MV-4-11 (cell line): Measurements from ENCODE around the gene CMPK1.

ENCODE experiments used
- DNase-seq: peaks from one replicate; lab custom pipeline; 2025; lab: John Stamatoyannopoulos, UW

CMPK1 gene

DNA sequence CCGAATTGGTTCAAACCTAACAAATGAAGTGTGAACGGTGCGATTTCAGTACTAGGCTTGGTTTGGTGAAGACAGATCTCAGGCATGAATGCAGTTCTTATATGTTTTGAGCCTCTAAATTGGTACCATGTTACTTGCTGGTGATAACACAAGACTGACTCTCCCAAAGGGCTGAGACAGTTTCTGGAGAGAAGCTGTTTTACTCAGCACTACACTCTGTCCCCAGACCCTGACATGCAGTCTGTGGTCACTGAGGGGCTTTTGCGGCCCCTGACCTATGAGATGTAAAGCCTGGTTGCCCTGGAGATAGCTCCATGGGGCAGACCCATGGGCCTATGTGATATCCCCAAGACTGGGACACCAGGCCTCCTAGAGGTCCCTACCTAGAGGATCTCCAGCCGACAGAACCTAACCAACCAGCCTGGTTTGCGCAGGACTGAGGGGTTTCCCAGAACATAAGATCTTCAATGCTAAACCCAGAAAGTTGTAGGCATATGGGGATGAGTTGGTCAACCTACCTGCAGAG lies 63.1 kb downstream of the CMPK1 start:
- DNase-seq, result no peak

DNA sequence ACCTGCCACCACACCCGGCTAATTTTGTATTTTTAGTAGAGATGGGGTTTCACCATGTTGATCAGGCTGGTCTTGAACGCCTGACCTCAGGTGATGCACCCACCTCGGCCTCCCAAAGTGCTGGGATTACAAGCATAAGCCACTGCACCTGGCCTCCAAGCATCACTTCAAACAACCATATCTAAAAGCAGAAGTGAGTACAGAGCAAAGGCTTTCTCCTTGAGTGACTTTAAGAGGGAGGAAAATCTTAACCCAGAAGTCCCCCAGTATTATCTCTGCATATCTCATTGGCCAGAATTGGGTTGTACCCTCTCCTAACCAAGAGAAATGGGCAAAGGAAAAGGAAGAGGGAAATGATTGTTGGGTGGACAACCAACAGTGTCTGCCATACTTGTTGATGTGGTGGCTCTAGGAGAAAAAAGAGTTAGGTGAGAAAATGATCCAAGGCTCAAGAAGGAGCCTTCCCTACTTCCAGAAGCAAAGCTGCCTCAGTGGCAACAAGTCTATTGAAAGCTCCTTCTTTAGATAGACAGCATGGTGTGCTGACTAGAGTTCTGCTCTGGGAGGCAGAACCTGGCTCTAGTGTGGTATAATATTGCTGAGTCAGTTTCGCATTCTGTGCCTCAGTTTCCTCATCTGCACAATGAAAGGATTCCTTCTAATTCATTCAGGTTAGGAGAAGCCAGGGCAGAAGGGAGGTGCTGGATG lies 65.7 kb downstream of the CMPK1 start:
- DNase-seq, result peak; percentile 6

DNA sequence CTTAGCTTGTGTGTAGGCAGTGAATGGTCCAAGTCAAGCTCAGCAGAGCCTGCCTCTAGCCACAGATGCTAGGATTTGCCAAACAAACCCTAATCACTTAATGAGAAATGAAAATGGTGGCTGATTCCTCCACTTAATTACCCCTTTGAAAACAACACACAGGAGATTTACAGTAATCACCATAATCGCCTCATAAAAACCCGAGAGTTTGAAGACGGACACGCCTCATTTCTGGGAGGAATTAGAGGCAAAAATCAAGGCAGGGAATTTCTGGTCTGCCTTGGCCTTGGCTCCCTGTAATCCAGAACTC lies 66.2 kb downstream of the CMPK1 start:
- no peak for DNase-seq

DNA sequence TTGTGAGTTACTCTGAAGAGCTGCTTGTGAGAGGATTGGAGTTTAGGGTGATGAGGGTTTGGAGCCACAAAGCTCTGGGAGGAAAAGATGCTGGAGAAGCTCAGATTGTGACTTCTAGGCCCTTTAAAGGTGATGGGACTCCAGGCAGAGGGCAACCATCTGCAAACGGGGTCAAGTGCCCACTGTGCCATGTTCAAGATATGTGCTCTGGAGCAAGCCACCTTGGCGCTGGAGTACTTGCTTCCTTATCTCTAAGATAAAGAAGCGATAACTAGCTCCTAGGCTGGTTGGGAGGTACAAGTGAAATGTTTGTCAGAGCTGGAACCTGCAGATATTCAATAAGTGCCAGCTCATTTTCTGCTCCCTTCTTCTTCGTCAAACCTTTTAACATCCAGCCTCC lies 68.2 kb downstream of the CMPK1 start:
- no peak for DNase-seq

GRCh38 chr1:47402591-47402990 lies 69.0 kb downstream of the CMPK1 start:
- no peak for DNase-seq

DNA sequence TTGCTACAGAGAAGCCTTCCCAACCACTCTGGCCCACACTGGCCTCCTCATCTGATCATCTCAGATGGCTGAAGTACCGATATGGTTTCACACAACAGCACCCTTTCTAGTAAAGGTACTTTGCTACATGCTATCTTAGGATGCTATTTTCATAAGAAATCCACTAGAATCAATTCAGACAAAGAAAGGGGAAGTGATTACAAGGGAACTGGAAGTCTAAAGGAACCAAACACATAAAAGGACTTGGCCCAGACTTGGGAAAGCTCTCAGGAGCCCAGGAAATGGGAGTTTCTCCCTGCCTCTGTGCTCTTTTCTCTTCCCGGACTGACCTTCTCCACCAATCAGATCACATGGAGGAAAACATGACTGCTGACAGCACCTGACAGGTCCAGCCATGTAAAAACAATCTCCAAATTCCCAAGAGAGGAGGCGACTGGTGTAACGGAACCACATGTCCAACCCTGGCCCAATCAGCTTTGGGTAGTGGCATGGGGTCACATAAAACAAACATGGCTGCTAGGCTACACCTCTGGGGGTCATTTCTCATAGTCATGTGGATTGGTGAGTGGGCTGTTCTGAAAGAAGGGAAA lies 69.8 kb downstream of the CMPK1 start:
- DNase-seq, result peak; percentile 21

GRCh38 chr1:47405697-47406096 lies 72.1 kb downstream of the CMPK1 start:
- DNase-seq, result peak; percentile 69

DNA sequence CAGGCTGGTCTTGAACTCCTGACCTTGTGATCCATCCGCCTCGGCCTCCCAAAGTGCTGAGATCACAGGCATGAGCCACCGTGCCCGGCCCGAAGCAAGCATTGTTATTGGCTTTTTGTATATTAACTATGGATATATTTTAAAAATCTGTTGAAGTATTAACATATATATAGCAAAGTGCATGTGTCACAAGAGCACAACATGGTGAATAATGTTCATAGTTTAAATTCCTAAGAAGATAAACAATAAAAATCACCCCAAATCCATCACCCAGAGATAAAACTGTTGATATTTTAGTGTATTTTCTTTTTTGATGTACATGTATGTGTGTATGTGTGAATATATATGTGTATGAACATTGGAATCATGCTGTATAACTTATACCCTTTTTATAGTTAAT lies 73.4 kb downstream of the CMPK1 start:
- DNase-seq, result no peak

- DNase-seq, result no peak
Measured at GRCh38 chr1:47407481-47407880, 73.9 kb downstream of the CMPK1 start.

DNA sequence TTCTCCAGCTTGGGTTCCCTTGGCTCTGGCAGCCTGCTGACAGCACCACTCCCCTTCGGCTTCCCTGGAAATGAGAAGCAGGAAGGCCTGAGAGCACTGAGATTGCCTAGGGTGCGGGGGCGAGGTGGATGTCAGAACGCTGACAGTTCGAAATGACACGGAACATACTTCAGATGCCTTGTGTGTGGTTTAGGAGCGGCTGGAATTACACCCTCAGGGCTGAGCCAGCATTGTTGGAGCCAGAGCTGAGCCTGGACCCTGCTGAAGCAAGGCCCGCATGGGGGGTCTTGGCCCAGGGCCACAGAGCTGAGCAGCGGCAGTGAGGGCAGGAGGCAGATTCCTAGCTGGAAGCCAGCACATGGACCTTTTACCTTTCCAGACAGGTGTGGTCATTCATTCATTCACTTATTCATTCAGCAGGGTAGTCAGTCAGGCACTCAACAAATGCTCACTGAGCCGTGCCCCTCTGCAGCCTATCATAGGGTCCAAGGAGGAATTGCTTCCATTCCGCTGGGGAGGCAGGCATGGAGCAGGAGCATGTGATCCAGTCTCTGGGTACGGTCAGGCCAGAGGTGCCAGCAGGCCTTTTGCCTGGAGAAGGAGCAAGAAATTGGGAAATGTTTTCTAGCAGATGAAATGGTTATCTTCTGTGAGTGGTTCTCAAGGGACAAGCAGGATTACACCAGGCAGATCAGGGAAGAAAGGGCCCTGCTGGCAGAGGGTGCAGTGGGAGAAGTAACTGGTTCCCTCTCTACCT lies 75.9 kb downstream of the CMPK1 start:
- no peak for DNase-seq

DNA sequence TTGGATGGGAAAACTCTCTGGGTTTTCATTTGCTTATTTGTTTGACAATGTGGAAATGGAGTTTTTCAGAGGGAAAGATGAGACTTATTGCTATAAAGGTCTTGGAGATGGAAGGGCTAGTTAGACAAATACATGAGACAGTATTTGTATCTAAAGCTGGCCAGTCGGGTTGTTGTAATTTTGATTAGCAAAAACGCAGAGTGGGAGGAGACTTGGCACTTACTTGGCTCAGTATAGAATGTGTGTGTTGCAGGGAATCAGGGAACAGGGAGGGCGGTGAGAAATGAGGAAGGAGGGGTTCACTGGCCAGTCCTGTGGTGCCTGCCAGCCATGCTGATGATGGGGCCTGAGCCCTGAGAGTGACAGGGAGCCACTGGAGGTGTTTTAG lies 76.5 kb downstream of the CMPK1 start:
- peak; percentile 17 for DNase-seq

DNA sequence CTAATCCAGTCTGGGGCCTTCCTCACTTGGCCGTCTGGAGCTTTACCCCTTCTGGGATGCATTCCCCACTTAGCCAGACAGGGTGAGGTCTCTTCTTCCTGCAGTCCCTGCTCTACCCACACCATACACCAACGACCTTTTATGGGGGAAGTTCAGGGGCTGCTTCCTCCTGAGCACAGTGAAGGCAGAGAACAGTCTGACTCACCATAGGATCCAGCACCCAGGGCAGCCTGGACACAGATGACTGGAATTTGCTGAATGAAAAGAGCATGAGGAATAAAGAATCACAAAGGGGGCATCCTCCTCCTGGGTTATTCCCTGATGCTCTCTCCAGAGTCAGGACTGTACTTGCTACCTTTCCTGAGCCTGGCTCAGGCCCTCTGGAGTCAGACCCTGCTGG lies 77.8 kb downstream of the CMPK1 start:
- peak; percentile 63 for DNase-seq

- DNase-seq, result no peak
Measured at GRCh38 chr1:47412437-47412836, 78.8 kb downstream of the CMPK1 start.

DNA sequence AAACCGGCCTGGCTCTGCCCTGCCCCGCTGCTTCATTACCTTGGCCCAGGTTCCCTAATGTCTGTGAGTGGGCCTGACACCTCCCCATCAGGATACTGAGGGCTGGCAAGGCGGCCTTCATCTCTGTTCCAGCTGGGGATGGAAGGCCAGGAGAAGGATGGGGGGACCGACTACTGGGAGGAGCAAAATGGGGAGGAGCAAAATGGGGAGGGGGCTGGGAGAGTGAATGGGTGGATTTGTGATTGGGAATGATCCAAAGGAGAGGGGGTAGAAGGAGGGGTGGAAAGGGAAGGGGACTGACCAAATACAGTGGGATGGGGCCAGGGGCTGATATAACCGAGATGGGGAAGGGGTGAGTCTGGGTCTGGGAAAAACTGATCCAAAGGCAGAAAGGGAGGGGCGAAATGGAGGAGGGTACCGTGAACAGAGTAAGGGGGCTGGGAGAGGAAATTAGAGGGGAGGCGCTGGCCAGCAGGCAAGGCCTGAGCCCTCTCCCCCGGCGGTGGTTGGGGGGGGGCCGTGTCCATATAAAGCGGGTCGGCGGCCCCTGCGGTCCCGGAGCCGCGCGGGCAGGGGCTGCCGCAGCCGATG lies 82.2 kb downstream of the CMPK1 start, which contains the start of gene FOXE3:
Gene FOXE3 (plus strand): TSS at position 558 of the 591 bp plus-strand sequence. CDS start 31 bp downstream, at position 589.
- no peak for DNase-seq

GRCh38 chr1:47416319-47417169 lies 83.0 kb downstream of the CMPK1 start:
- DNase-seq, result no peak

- DNase-seq, result no peak
Measured at GRCh38 chr1:47417170-47418044, 83.8 kb downstream of the CMPK1 start.

GRCh38 chr1:47418122-47418521 lies 84.5 kb downstream of the CMPK1 start:
- peak; percentile 61 for DNase-seq

- no peak for DNase-seq
Measured at GRCh38 chr1:47418681-47419325, 85.2 kb downstream of the CMPK1 start.

DNA sequence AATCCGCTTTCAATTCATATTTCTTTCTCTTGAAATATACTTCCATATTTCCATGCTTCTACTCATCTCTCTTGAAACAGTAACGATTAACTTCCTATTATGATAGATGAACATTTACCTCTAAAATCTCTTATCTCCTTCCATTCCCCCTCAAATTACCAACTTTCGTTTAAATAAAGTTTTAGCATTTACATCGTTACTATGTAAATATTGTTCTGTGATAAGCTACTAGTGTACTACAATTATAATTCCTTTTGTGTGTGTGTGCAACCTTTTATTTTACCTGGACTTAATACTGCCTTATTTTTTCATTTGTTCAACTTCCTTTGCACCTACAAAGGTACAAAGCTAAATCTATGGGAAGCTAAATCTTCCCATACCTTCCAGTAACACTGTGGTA lies 87.0 kb downstream of the CMPK1 start:
- DNase-seq, result no peak

GRCh38 chr1:47423872-47424271 lies 90.3 kb downstream of the CMPK1 start:
- DNase-seq, result no peak
